Measurements from ENCODE around the gene MANEA. TPM values are rescaled to one million over a fixed set of nuclear protein-coding genes. Genes with fewer than 3 reads are reported as not detected.

Gene MANEA
- total and polyA plus RNA-seq, 2 donors (not counting 3 experiments of a cell fraction or from before 2014, with no cell fraction given) = 5.2 to 18.5 TPM

DNA sequence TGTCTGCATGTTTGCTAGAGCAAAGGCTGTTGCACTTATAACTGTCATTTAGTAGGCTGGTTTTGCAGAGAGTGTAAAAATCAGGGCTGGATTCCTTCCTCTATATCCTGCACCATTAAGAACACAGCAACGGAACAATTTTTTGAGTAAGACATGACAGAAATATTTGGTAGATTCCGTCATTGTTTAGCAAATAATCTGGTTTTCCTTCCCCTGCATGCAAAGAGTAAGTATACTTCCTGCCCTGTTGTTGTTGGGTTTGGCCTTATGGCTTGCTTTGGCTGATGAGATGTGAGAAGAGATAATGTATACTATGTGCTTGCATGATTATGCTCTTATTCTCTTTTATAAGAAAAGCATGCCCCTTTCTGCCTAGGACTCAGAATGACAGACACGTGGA is 23.8 kb downstream of the MANEA start:
- dilution Hi-C loops (cut with MboI; ENCODE audit: extremely low pct_ligation_motif_present, low sequenced_read_pairs) = no loop called here
- Histone ChIP-seq H3K9ac (replicated peaks; ENCODE audit: extremely low read depth, insufficient read depth, low read length) (peak overlapping the region; percentile 23), H3K9me3 (replicated peaks; ENCODE audit: control insufficient read depth, insufficient read depth, low read length) (no peaks in the 10 kb centered on the region), H3K9me1 (replicated peaks; ENCODE audit: control insufficient read depth, extremely low read depth, insufficient read depth, low read length) (no peaks in the 10 kb centered on the region), H3K36me3 (ENCODE audit: control insufficient read depth in 2 of 2, extremely low read depth in 1 of 2, insufficient read depth in 2 of 2, low read length in 2 of 2) (no peaks in the 10 kb centered on the region), H3K27me3 (ENCODE audit: control insufficient read depth in 2 of 2, insufficient read depth in 2 of 2, low read length in 2 of 2) (no peaks in the 10 kb centered on the region), H3K4me3 (replicated peaks in 1 of 3; ENCODE audit: insufficient read depth in 1 of 3, low read depth in 1 of 3, low read length in 3 of 3) (no peak overlapping the region), H2AFZ (ENCODE audit: low read depth, low read length) (peak overlapping the region; percentile 39), H3K27ac (ENCODE audit: insufficient read depth, low read depth, low read length) (peak overlapping the region; percentile 17), H4K20me1 (replicated peaks; ENCODE audit: control insufficient read depth, extremely low read depth, insufficient read depth, low read length) (no peaks in the 10 kb centered on the region), H3K4me1 (ENCODE audit: control insufficient read depth, extremely low read depth, insufficient read depth, low read length) (peaks cover 21% of the 10 kb centered on the region), H3K4me2 (ENCODE audit: insufficient read depth, low read length) (peak overlapping the region; percentile 78), H3K79me2 (ENCODE audit: control insufficient read depth, insufficient read depth, low read length) (no peaks in the 10 kb centered on the region)
- intact Hi-C loops (cut with micrococcal nuclease) = loop anchor here (1.0 to 10.0 kb wide), 2 partner anchors 24 to 924 kb away; partner anchors contain the start of genes MANEA and UFL1
- CTCF ChIA-PET = interaction anchor here (0.7 kb wide), 1 partner anchor 105 kb away, joined by 5 read pairs; no protein-coding TSS in a partner anchor
- DNase-seq (ENCODE audit: low read depth, low spot score) (peak; percentile 61), FAIRE-seq (peak; percentile 62)
- POLR2A ChIA-PET = no interaction called here
- peak; percentile 97 for TF ChIP-seq GATA2 (IDR thresholded peaks at IDR 0.05; ENCODE audit: insufficient read depth, insufficient read length, low read depth, low read length)
- TF ChIP-seq JUN (IDR thresholded peaks at IDR 0.05; ENCODE audit: borderline replicate concordance, insufficient read depth, insufficient read length, low read depth) = peak; percentile 59
- TF ChIP-seq MYC (IDR thresholded peaks at IDR 0.05; ENCODE audit: low read depth, low read length) = no peak
- BruUV-seq (replicated peaks) = no TSS peak

DNA sequence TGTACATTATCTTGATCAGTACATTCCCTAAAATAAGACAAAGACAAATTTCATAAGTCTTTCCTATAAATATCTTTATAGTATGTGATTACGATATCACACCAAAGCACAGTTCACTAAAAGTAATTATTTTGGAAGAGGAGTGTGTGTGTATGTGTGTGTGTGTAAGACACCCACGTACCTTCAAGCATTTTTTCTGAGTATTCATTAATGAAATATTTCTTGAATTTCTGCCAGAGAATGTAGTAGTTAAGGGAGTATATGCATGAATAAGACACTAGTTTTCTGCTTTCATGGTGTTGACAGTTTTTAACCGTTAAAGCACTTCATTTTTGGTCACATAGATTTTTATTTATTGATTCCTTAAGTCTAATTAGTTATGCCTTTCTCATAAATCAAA is 36.8 kb downstream of the MANEA start:
- POLR2A ChIA-PET = no interaction called here
- dilution Hi-C loops (cut with MboI; ENCODE audit: extremely low pct_ligation_motif_present, low sequenced_read_pairs) = no loop called here

More for the DNA sequence above, 36.8 kb downstream of the MANEA start:
- no peaks in the 10 kb centered on the region for H3K4me1 ChIP-seq (ENCODE audit: control insufficient read depth, extremely low read depth, insufficient read depth, low read length)
- intact Hi-C loops (cut with micrococcal nuclease) = no loop called here
- TF ChIP-seq EZH2 (IDR thresholded peaks at IDR 0.05; ENCODE audit: borderline replicate concordance, low read depth, low read length, severe bottlenecking) (no peak), POLR2AphosphoS5 (IDR thresholded peaks at IDR 0.05; ENCODE audit: insufficient read depth, low read depth, low read length) (no peak)
- no peak overlapping the region for H3K4me3 ChIP-seq (replicated peaks in 1 of 3; ENCODE audit: insufficient read depth in 1 of 3, low read depth in 1 of 3, low read length in 3 of 3)
- H3K27ac ChIP-seq (ENCODE audit: insufficient read depth, low read depth, low read length) = no peak overlapping the region
- H3K9ac ChIP-seq (replicated peaks; ENCODE audit: extremely low read depth, insufficient read depth, low read length) = no peak overlapping the region
- FAIRE-seq (no peak), DNase-seq (ENCODE audit: low read depth, low spot score) (no peak)
- BruUV-seq (replicated peaks) = no TSS peak
- no peaks in the 10 kb centered on the region for H3K79me2 ChIP-seq (ENCODE audit: control insufficient read depth, insufficient read depth, low read length)
- H3K36me3 ChIP-seq (ENCODE audit: control insufficient read depth in 2 of 2, extremely low read depth in 1 of 2, insufficient read depth in 2 of 2, low read length in 2 of 2) = no peaks in the 10 kb centered on the region
- CTCF ChIA-PET = no interaction called here
- H3K4me2 ChIP-seq (ENCODE audit: insufficient read depth, low read length) = no peak overlapping the region
- H4K20me1 ChIP-seq (replicated peaks; ENCODE audit: control insufficient read depth, extremely low read depth, insufficient read depth, low read length) = no peaks in the 10 kb centered on the region
- H3K9me3 ChIP-seq (replicated peaks; ENCODE audit: control insufficient read depth, insufficient read depth, low read length) = no peaks in the 10 kb centered on the region
- H2AFZ ChIP-seq (ENCODE audit: low read depth, low read length) = no peak overlapping the region
- H3K27me3 ChIP-seq (ENCODE audit: control insufficient read depth in 2 of 2, insufficient read depth in 2 of 2, low read length in 2 of 2) = no peaks in the 10 kb centered on the region
- no peaks in the 10 kb centered on the region for H3K9me1 ChIP-seq (replicated peaks; ENCODE audit: control insufficient read depth, extremely low read depth, insufficient read depth, low read length)

Measured in endothelial cell of umbilical vein (primary cell).